ENCODE measurements around the gene SFRP5. TPM values are rescaled to one million over a fixed set of nuclear protein-coding genes. Genes with fewer than 3 reads are reported as not detected.

The SFRP5 gene
- total and polyA plus RNA-seq, 10 of the 15 experiments (the other 5 are each of a cell fraction or from before 2014, with no cell fraction given): not detected

GRCh38 chr10:97736902-97737769 lies 34.7 kb downstream of the SFRP5 start, which contains the start of gene ZFYVE27 (continued):
- no peak; the same call in 1 of the 2 replicates for TF ChIP-seq CHD2 (IDR thresholded peaks at IDR 0.05; ENCODE audit: borderline replicate concordance, low read depth, low read length)
- no peak for TF ChIP-seq FOS (IDR thresholded peaks at IDR 0.05; ENCODE audit: borderline replicate concordance, extremely low read depth, insufficient read length)
- TF ChIP-seq CEBPB (IDR thresholded peaks at IDR 0.05; ENCODE audit: borderline replicate concordance in 1 of 2, low read depth in 2 of 2, low read length in 2 of 2): 0 out of 4 replicates have a peak, but pooled peaks of 1 of the 2 experiments have one; percentile 8
- TF ChIP-seq GATAD2B (conservative IDR thresholded peaks at IDR 0.05; ENCODE audit: low read depth): peak; percentile 87; the same call in 1 of the 2 replicates
- TF ChIP-seq POLR2AphosphoS5 (IDR thresholded peaks at IDR 0.05; ENCODE audit: low read length): peak; percentile 95
- no peak for TF ChIP-seq BMI1 (IDR thresholded peaks at IDR 0.05; ENCODE audit: borderline replicate concordance)
- TF ChIP-seq, protein P1, sequence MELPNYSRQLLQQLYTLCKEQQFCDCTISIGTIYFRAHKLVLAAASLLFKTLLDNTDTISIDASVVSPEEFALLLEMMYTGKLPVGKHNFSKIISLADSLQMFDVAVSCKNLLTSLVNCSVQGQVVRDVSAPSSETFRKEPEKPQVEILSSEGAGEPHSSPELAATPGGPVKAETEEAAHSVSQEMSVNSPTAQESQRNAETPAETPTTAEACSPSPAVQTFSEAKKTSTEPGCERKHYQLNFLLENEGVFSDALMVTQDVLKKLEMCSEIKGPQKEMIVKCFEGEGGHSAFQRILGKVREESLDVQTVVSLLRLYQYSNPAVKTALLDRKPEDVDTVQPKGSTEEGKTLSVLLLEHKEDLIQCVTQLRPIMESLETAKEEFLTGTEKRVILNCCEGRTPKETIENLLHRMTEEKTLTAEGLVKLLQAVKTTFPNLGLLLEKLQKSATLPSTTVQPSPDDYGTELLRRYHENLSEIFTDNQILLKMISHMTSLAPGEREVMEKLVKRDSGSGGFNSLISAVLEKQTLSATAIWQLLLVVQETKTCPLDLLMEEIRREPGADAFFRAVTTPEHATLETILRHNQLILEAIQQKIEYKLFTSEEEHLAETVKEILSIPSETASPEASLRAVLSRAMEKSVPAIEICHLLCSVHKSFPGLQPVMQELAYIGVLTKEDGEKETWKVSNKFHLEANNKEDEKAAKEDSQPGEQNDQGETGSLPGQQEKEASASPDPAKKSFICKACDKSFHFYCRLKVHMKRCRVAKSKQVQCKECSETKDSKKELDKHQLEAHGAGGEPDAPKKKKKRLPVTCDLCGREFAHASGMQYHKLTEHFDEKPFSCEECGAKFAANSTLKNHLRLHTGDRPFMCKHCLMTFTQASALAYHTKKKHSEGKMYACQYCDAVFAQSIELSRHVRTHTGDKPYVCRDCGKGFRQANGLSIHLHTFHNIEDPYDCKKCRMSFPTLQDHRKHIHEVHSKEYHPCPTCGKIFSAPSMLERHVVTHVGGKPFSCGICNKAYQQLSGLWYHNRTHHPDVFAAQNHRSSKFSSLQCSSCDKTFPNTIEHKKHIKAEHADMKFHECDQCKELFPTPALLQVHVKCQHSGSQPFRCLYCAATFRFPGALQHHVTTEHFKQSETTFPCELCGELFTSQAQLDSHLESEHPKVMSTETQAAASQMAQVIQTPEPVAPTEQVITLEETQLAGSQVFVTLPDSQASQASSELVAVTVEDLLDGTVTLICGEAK (IDR thresholded peaks at IDR 0.05; ENCODE audit: borderline replicate concordance): no peak; the same call in 1 of the 2 replicates
- no peak for TF ChIP-seq ZNF24 (IDR thresholded peaks at IDR 0.05)
- TF ChIP-seq IKZF1 (conservative IDR thresholded peaks at IDR 0.05): peak; percentile 69
- peak; percentile 78 for TF ChIP-seq SMAD5 (IDR thresholded peaks at IDR 0.05; ENCODE audit: low read depth)
- TF ChIP-seq RELA (IDR thresholded peaks at IDR 0.05; ENCODE audit: borderline replicate concordance, partially characterized antibody): peak; percentile 12
- no peak for TF ChIP-seq ZBED1 (IDR thresholded peaks at IDR 0.05; ENCODE audit: borderline replicate concordance)
- TF ChIP-seq ATF3 (IDR thresholded peaks at IDR 0.05; ENCODE audit: borderline replicate concordance, extremely low read depth, low read depth, low read length): no peak
- TF ChIP-seq BCL11A (IDR thresholded peaks at IDR 0.05; ENCODE audit: low read depth, low read length): no peak
- no peak for TF ChIP-seq CHD4 (IDR thresholded peaks at IDR 0.05)
- no peak for TF ChIP-seq NFIC (IDR thresholded peaks at IDR 0.05; ENCODE audit: low read depth, low read length)
- TF ChIP-seq ZNF622 (IDR thresholded peaks at IDR 0.05): no peak
- no peak for TF ChIP-seq BRCA1 (IDR thresholded peaks at IDR 0.05; ENCODE audit: low read depth, low read length)
- TF ChIP-seq YY1 (IDR thresholded peaks at IDR 0.05; ENCODE audit: low read depth, low read length): peak; percentile 42; the same call in 1 of the 2 replicates
- TF ChIP-seq MTA2 (IDR thresholded peaks at IDR 0.05; ENCODE audit: low read depth): no peak
- TF ChIP-seq MEF2A (IDR thresholded peaks at IDR 0.05; ENCODE audit: insufficient read depth, low read depth, low read length): no peak
- peak; percentile 81 for TF ChIP-seq TAF1 (IDR thresholded peaks at IDR 0.05; ENCODE audit: borderline replicate concordance, low read depth, low read length)
- no peak for TF ChIP-seq KDM1A (IDR thresholded peaks at IDR 0.05; ENCODE audit: borderline replicate concordance)
- no peak for TF ChIP-seq NFYB (IDR thresholded peaks at IDR 0.05; ENCODE audit: insufficient read depth, low read depth, low read length)
- no peak for TF ChIP-seq ASH2L (IDR thresholded peaks at IDR 0.05; ENCODE audit: borderline replicate concordance, low read depth)
- TF ChIP-seq CHD1 (IDR thresholded peaks at IDR 0.05; ENCODE audit: low read depth, low read length): no peak
- no peak for TF ChIP-seq SMC3 (IDR thresholded peaks at IDR 0.05; ENCODE audit: borderline replicate concordance, low read length)
- peak; percentile 82 for TF ChIP-seq NR2F1 (conservative IDR thresholded peaks at IDR 0.05)
- TF ChIP-seq PAX8 (IDR thresholded peaks at IDR 0.05): no peak
- TF ChIP-seq LARP7 (IDR thresholded peaks at IDR 0.05): peak; percentile 80
